ENCODE results near the gene DUOX2.
"Not testable (repeated sequence)": the region's sequence is repeated elsewhere in the genome, so short reads cannot be mapped to it uniquely, and the experiment has no call there.

The DUOX2 gene

GRCh38 chr15:45100884-45101625, 12.9 kb downstream of the DUOX2 start:
- no peak for DNase-seq (ENCODE audit: low spot score)

DNA sequence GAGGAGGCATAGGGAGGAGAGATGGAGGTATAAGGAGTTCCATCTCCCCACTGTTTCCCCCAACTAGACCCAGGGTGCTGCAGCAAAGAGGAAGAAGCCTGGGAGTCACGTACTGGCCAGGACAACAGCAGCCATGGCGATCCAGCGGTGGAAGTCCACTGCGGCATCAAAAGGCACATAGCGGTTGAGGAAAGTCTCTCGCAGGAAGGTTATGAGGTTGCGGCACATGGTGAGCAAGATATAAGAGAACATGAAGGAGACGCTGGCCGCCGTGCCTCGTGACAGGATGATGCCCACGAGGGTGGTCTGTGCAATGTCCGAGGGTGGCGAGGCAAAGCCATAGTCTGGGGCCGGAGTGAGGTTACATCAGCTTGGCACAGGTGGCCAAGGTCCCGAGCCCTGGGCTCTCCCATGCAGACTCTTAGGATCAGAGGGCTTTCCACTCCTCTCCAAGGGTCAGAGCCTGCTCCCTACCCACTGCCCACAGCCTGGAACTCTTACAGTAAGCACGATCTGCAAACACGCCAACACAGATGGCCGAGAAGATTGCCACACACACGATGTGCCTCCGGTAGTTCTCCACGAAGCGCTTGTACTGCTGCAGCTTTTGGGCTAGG, 14.3 kb downstream of the DUOX2 start:
- no peak for DNase-seq (ENCODE audit: low spot score)

GRCh38 chr15:45097466-45097865, 16.5 kb downstream of the DUOX2 start:
- DNase-seq (ENCODE audit: low spot score), result no peak

DNA sequence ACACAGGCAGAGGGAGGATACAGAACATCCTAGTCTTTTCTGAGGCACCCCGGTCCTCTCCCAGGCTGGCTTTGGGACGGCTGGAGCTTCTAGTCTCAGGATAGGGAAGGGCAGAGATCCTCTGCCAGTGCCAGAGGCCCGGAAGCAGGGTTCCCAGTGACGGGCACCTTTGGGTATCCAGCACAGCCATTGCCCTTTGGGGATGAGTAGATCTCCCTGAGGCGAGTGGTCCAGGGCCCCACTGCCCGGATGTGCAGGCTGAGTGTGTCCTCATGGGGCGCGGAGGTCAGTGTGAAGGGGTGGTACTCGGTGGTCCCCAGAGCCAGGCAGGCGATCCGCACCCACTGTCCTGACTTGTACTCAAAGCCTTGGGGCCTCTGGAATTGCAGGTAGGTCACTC, 18.3 kb downstream of the DUOX2 start:
- no peak for DNase-seq (ENCODE audit: low spot score)

DNA sequence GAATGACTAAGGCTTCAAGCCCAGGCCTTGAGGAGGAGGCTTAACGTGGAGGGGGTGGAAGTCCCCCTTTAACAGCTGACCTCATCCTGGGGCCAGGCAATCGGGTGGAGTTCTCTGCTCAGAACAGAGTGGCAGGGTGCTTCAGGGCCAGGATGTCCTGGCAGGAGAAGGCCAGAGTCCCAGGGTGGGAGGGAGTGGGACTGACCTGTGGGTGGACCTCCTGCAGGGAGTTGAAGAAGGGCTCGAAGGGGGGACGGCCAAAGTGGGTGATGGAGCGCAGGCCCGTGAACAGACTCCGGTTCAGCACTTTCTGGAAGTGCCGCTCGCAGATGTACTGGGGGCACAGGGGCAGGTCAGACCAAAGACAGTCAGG, 19.6 kb downstream of the DUOX2 start:
- no peak for DNase-seq (ENCODE audit: low spot score)

GRCh38 chr15:45093622-45094357, 20.2 kb downstream of the DUOX2 start:
- no peak for DNase-seq (ENCODE audit: low spot score)

DNA sequence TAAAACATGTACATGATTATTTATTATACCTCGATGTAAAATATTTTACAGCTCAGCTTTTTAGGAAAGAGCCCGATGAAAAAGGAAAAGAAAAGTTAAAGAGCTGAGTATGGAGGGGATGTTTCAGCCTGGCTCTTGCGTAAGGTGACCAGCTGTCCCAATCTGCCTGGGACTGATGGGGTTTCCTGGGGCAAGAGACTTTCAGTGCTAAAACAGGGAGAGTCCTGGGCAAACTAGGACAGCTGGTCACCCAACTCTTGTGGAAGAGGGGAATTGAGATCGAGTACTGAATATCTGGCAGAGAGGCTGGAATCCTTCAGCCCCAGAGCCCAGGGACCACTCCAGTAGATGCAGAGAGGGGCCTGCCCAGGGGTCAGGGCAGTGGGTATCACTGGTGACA, 21.0 kb downstream of the DUOX2 start:
- no peak for DNase-seq (ENCODE audit: low spot score)

GRCh38 chr15:45091576-45091975, 22.4 kb downstream of the DUOX2 start:
- no peak for DNase-seq (ENCODE audit: low spot score)

DNA sequence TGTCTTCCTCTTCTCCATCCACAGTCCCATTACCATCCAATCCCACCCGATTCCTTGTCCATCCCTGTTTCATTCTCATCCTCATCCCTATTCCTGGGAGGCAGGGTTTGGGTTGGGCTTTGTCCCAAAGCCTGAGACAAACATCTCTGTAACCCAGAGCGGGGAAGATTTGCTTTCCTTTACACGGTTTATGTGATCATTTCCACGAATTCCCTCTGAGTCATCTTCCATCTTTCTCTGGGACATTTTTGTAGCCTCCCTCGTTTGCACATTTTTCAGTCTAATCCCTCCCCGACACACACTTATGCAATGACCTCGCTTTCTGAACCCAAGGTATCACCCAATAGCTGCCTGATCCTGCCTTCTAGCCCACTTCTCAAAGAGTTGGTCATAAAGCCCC, 22.8 kb downstream of the DUOX2 start:
- no peak for DNase-seq (ENCODE audit: low spot score)

DNA sequence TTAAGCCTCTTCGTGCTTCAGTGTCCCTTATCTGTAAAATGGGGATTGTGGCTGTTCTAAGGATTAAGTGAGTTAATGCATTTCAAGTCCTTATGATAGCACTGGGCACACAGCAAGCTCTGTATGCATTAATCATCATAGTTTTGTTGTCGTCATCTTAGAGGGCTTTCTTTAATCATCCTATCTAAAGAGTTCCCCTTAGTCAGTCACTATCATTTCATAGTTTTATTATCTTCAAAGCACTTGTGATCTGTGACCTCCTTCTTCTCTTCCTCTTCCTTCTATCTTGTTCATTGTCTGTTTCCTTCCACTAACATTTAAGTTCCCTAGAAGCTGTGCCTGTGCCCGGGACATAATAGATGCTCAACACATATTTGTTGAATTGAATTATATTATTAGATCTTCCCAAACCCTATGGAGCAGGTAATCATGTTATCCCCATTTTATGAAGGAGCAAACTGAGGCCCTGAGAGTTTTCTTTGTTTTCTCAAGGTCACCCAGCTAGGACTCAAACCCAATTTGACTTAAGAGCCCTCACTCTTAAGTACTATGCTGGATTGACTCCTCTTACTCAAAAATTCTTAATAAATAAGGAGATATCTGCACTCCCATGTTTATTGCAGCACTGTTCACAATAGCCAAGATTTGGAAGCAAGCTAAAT, 24.1 kb downstream of the DUOX2 start:
- DNase-seq (ENCODE audit: low spot score), result no peak

DNA sequence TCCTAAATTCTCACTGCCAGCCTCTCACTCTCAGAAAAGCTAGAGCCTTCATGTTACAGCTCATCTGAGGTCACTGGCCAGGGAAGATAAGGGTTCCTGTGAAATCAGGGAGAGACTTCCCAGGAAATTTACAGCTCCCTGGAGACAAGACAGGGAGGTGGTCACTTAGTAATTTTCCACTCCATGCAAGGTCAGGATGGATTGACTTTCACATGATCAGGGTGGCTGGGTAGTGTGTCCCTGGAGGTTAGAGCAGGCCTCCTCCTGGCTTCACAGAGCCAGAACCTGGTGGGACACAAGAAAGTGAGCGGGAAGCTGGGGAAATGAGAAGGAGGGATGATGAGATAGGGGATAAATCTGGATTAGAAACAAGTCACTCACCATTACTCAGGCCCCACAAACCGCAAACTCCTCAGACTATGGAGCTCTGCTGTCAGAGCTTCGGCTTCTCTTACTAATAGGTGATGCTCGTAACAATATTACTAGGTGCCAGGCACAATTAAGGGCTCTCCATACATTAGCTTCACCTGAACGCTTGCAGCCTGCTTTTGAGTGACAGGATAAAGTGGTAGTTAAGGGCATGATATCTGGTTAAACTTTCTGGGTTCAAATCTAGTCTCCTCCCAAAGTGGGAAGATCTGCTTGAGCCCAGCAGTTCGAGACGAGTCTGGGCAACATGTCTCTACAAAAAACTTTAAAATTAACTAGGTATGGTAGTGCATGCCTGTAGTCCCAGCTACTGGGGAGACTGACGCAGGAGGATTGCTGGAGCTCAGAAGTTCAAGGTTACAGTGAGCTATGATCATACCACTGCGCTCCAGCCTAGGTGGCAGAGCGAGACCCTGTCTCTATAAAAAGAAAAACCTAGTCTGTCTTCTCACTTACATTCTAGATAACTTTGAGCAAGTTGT, 24.9 kb downstream of the DUOX2 start:
- DNase-seq (ENCODE audit: low spot score), result no peak

DNA sequence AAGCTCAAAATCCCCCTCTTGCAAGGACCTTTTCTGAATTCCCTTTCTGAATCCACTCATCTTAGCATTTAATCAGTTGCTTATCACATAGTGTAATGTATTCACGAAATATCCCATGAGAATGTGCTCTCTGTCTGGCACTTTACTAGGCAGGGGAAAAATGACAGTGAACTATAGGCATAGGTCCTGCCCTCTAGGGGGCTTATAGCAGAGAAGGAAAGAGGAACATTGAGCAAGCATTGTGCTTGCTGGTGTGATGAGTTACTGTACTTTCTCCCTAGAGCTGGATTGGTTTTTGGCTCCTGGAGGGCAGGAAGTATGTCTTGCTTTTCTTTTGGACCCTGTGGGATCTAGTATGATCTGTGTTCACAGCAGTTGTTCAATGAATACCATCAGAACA, 26.5 kb downstream of the DUOX2 start:
- no peak for DNase-seq (ENCODE audit: low spot score)

DNA sequence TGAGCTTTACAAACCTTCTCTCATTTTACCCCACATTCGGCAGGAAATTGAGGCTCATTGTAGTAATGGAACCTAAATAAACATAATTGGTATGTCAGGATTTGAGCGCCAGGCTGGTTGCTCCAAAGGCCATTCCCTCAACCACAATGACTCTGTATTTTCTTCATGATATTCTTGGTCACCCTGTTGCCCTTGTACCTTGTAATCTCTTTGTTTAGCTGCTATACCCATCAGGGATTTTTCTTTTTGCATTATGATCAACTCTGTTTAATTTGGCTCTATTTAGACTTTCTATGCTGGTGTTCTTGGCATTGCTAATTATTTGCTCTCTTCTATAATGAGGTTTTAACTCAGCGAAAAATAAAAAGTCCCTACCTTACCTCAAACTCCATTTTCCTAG, 29.8 kb downstream of the DUOX2 start:
- DNase-seq (ENCODE audit: low spot score), result no peak

GRCh38 chr15:45083223-45083622, 30.7 kb downstream of the DUOX2 start:
- no peak for DNase-seq (ENCODE audit: low spot score)

DNA sequence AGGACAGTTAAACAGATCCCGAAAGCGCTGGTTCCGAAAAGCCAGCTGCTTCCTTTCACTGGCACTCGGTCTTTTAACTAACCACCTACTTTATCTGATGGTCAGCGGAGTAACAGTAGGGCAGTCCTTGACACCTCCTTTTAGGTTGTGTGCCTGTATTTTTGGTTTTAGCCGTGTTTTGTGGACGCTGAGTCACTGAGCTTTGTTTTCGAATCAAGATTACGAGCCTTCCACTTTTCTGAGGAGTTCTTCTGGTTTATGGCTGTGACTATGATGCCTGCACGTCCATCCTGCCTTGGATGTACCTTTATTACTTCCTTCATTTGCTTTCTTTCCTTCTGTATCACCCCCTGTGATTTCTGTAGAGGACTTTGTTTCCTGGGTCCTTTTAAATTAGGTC, 31.6 kb downstream of the DUOX2 start:
- DNase-seq (ENCODE audit: low spot score), result not testable (repeated sequence)

- not testable (repeated sequence) for DNase-seq (ENCODE audit: low spot score)
These were observed 33.4 kb downstream of the DUOX2 start for GRCh38 chr15:45080593-45080992.

DNA sequence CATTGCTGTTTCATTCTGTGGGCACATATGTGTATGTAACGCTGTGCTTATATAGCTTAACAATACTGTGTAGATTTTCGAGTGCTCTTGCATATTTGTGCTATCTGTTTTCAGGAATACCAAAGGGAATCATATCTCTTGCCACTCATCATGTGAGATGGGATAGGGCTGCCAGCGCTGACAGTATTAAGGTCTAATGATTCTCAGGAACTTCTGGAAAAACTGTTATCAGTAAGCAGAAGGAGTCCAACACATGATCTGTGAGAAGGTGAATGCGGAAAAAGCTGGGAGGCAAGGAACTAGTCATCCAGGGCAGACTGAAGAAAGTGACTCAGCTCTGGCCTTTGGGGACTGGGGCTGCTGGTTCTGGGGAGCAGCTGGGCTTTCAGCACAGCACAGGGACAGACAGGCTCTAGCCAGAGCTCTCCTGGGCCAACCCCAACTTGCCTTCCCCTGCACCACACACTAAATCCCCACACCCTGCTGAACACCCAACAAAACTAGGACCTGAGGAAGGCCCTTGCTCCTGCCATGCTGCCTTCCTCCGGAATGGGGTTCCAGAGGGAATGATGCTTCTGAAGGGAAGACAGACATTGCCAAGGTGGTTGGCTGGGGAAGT, 34.2 kb downstream of the DUOX2 start:
- not testable (repeated sequence) for DNase-seq (ENCODE audit: low spot score)

- not testable (repeated sequence) for DNase-seq (ENCODE audit: low spot score)
These were observed 34.8 kb downstream of the DUOX2 start for GRCh38 chr15:45079201-45079600.

DNA sequence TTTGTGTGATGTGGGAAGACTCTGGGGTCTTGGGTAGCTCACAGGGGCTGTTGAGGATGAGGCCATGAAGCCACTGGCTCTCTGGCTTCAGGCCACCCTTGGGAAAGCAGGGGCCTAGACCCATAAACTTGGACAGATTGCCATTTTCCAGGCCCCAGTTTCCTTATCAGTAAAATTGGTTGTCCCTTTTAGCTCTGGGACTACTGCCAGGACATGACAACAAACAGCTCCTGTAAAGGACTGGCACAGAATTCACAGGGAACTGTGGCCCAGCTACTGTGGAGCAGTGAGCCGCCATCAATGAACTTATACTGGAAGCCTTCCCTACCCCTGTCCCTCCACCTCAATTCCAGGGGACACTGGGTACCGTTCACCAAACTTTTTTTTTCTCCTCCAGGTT, 36.6 kb downstream of the DUOX2 start:
- not testable (repeated sequence) for DNase-seq (ENCODE audit: low spot score)

DNA sequence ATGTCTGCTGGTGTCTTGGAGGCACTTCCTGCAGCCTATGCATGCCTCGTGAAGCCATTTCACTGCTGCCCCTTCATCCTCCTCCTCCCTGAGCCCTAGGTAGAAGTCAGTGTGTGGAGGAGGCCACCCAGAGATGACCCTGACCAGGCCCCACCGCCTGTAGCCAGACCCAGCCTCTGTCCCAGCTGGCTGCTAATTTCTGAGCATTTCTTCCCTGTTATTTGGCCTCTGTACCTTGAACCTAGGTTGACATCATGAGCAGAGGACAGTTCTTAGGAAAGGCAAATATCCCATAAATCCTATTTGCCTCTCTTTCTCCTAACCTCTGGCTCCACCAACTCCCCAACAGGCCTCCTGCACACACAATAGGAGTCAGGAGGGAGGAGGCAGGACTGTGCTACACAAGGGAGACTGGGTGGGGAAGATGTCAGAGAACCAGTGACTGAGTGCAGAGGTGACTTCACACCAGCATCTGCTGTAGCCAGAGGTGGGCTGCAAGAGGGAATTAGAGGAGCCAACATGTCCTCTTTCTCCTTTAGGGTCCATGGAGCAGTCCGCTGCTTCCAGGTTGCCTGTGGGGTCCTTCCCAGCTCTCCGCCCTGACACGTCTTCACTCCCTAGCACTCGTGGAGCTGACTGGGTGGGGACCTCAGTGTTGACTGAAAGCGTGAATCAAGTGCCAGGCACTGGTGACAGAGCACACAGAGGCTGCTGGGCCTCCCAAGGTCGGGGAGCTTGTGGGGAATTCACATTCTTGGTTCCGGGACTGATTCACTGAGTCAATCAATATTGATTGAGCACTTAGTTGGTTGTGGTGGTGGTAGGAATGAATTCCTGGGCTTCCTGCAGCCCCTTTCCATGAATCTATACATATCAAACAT, 38.3 kb downstream of the DUOX2 start:
- not testable (repeated sequence) for DNase-seq (ENCODE audit: low spot score)

Data from COLO829 (cell line).